CD4-positive, alpha-beta memory T cell (primary cell): ENCODE results near the gene TEAD4. TPM values are rescaled to one million over a fixed set of nuclear protein-coding genes. Genes with fewer than 3 reads are reported as not detected.

Source experiments
- CTCF ChIA-PET: fragments of 350-600 bp; sonication (Branson Sonifier 250); formaldehyde crosslinking; loops from one replicate; lab custom pipeline; 2021; ENCODE audit warnings: inconsistent platforms; ENCODE audit not compliant: partially characterized antibody; lab: Charles Lee
- POLR2A ChIA-PET: fragments of 350-600 bp; sonication (Branson Sonifier 250); formaldehyde crosslinking; loops from one replicate; lab custom pipeline; 2021; ENCODE audit not compliant: partially characterized antibody; lab: Charles Lee
- DNase-seq, 5 donors: peaks; one replicate each; pipeline versions ENCODE4 v3.0.0 to v3.0.0-alpha.2; 2020 to 2022; ENCODE audit warnings: mixed read lengths in 1 of 5
- H3K27ac ChIP-seq: one replicate; pipeline ENCODE4 v1.7.0; 2013; ENCODE audit warnings: low read depth, low read length
- H3K27me3 ChIP-seq: 2 replicates; pipeline ENCODE4 v1.7.0; 2013; ENCODE audit warnings: mild to moderate bottlenecking, low read length, moderate library complexity; ENCODE audit not compliant: insufficient read depth
- H3K36me3 ChIP-seq: 2 replicates; pipeline ENCODE4 v1.7.0; 2013; ENCODE audit warnings: mild to moderate bottlenecking, low read length, moderate library complexity; ENCODE audit not compliant: insufficient read depth
- H3K4me1 ChIP-seq: 2 replicates; pipeline ENCODE4 v1.7.0; 2013; ENCODE audit warnings: mild to moderate bottlenecking, low read length, moderate library complexity; ENCODE audit not compliant: insufficient read depth
- H3K4me3 ChIP-seq, 2 donors: one replicate each; pipeline ENCODE4 v1.7.0; 2013; ENCODE audit warnings: low read length in 2 of 2, mild to moderate bottlenecking in 1 of 2
- H3K9me3 ChIP-seq, 2 donors: one replicate each; pipeline ENCODE4 v1.7.0; 2013; ENCODE audit warnings: low read length in 2 of 2, control low read depth in 1 of 2; ENCODE audit not compliant: control insufficient read depth in 1 of 2
- H3K27ac Mint-ChIP-seq, 7 donors: one replicate each; pipeline ENCODE4 v1.8.0; 2020 to 2021; ENCODE audit warnings: mixed read lengths in 7 of 7, mild to moderate bottlenecking in 6 of 7, inconsistent platforms in 3 of 7, moderate library complexity in 3 of 7
- H3K27me3 Mint-ChIP-seq, 2 donors: one replicate each; pipeline ENCODE4 v1.8.0; 2020 to 2021; ENCODE audit warnings: mixed read lengths in 2 of 2
- H3K36me3 Mint-ChIP-seq, 2 donors: one replicate each; pipeline ENCODE4 v1.8.0; 2020 to 2021; ENCODE audit warnings: mixed read lengths in 2 of 2, inconsistent platforms in 1 of 2, mild to moderate bottlenecking in 1 of 2
- H3K4me1 Mint-ChIP-seq, 4 donors: one replicate each; pipeline ENCODE4 v1.8.0; 2020 to 2021; ENCODE audit warnings: mixed read lengths in 4 of 4, mild to moderate bottlenecking in 1 of 4
- H3K4me3 Mint-ChIP-seq, 8 donors: one replicate each; pipeline ENCODE4 v1.8.0; 2020 to 2021; ENCODE audit warnings: mixed read lengths in 8 of 8, mild to moderate bottlenecking in 7 of 8, moderate library complexity in 6 of 8, inconsistent platforms in 3 of 8
- H3K9me3 Mint-ChIP-seq, 8 donors: one replicate each; pipeline ENCODE4 v1.8.0; 2020 to 2021; ENCODE audit warnings: mixed read lengths in 8 of 8, mild to moderate bottlenecking in 5 of 8, inconsistent platforms in 3 of 8, moderate library complexity in 1 of 8
- intact Hi-C: fragments of 100-400 bp; cut with micrococcal nuclease; formaldehyde crosslinking; loops from one replicate; pipeline ENCODE4 v1.15.1; 2023
- polyA plus RNA-seq, 2 donors: library from polyadenylated mRNA; unstranded; fragments of 300-500 nt; fragmentation: Illumina TruSeq; gene quantifications; one replicate each; pipeline ENCODE4 v1.2.3, GENCODE V29; 2021
- total RNA-seq, 2 experiments: library from RNA; stranded (reverse); gene quantifications; one replicate each; pipeline ENCODE4 v1.2.3, GENCODE V29; 2021

The TEAD4 gene
- total and polyA plus RNA-seq, 4 experiments from 2014 or later, result not detected

DNA sequence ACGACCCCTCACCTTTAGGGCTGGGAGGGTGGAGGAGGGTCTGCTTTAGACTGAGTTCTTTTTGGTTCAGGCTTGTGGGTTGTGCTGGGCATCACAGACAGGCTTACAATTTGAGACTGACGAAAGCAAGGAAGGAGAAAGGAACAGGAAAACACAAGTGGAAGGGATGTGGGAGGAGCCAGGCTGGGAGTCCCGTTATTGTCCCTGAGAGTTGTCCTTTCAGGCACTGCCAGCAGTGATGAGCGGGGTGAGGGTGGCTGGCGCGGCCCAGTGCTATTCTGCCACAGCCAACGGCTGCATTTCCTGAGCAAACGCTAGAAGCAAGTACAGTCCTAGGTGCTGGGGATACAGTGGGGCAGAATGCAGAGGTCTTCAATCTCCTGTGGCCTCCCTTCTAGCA is 88.8 kb downstream of the TEAD4 start:
- no peaks in the 10 kb centered on the region for H3K27me3 ChIP-seq
- DNase-seq, result no peak
- ChIA-PET POLR2A (no interaction called here), CTCF (no interaction called here)
- Mint-ChIP-seq H3K27me3 (peaks cover 23 to 32% of the 10 kb centered on the region in 2 donors), H3K27ac (no peak overlapping the region), H3K9me3 (no peaks in the 10 kb centered on the region), H3K4me1 (no peaks in the 10 kb centered on the region), H3K4me3 (no peak overlapping the region), H3K36me3 (no peaks in the 10 kb centered on the region)
- H3K9me3 ChIP-seq, result no peaks in the 10 kb centered on the region
- no peaks in the 10 kb centered on the region for H3K36me3 ChIP-seq
- no peak overlapping the region for H3K4me3 ChIP-seq
- intact Hi-C loops, result loop anchor here (10.0 kb wide), 1 partner anchor 203 kb away; no protein-coding TSS in a partner anchor
- H3K27ac ChIP-seq, result no peak overlapping the region
- H3K4me1 ChIP-seq, result no peaks in the 10 kb centered on the region

GRCh38 chr12:3048540-3048939 is 89.3 kb downstream of the TEAD4 start:
- Mint-ChIP-seq H3K36me3 (no peaks in the 10 kb centered on the region), H3K4me3 (no peak overlapping the region), H3K27ac (no peak overlapping the region), H3K27me3 (peaks cover 17 to 26% of the 10 kb centered on the region in 2 donors), H3K4me1 (no peaks in the 10 kb centered on the region), H3K9me3 (no peaks in the 10 kb centered on the region)
- no peaks in the 10 kb centered on the region for H3K9me3 ChIP-seq
- DNase-seq, result no peak
- intact Hi-C loops, result loop anchor here (10.0 kb wide), 1 partner anchor 204 kb away; no protein-coding TSS in a partner anchor
- no peaks in the 10 kb centered on the region for H3K4me1 ChIP-seq
- ChIA-PET POLR2A (no interaction called here), CTCF (no interaction called here)
- no peaks in the 10 kb centered on the region for H3K27me3 ChIP-seq
- H3K36me3 ChIP-seq, result no peaks in the 10 kb centered on the region
- H3K4me3 ChIP-seq, result no peak overlapping the region
- no peak overlapping the region for H3K27ac ChIP-seq

GRCh38 chr12:3049176-3049575 is 90.0 kb downstream of the TEAD4 start:
- Histone ChIP-seq H3K36me3 (no peaks in the 10 kb centered on the region), H3K9me3 (no peaks in the 10 kb centered on the region), H3K4me1 (no peaks in the 10 kb centered on the region), H3K4me3 (no peak overlapping the region), H3K27ac (no peak overlapping the region), H3K27me3 (no peaks in the 10 kb centered on the region)
- Mint-ChIP-seq H3K36me3 (no peaks in the 10 kb centered on the region), H3K4me1 (no peaks in the 10 kb centered on the region), H3K27ac (no peak overlapping the region), H3K4me3 (no peak overlapping the region), H3K27me3 (peaks cover 13 to 19% of the 10 kb centered on the region in 2 donors), H3K9me3 (no peaks in the 10 kb centered on the region)
- intact Hi-C loops, result loop anchor here (10.0 kb wide), 1 partner anchor 204 kb away; no protein-coding TSS in a partner anchor
- ChIA-PET POLR2A (no interaction called here), CTCF (no interaction called here)
- no peak for DNase-seq

DNA sequence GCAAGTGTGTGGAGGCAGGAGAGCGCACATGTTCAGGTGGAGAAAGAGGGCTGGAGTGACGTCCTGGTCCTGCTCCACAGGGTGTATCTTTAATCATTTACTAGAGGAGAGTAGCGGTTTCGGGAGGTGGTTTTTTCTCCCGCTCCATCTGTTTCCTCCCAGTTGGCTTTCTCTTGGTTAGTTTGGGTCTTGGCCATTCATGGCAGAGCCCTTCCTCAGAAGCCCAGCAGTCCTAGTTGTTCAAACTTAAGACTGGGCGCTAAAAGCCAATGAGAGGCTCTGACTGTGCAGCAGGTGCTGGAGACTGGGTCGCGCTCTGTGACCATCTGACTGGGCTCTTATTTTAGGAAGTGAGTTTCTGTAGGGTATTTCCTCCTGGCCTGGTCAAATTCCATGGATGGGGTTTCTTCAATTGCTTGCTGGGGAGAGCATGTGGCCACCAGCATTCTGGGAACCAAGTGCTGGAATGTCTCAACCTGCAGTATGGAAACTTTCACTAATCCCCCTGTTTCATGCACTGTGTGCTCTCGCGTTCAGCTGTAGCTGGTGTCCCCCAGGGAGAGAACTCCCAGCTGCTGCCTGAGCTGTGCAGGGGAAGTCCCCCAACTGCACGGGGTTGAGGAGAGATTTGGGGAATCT is 90.5 kb downstream of the TEAD4 start:
- ChIA-PET POLR2A (no interaction called here), CTCF (no interaction called here)
- H3K27ac Mint-ChIP-seq, result no peak overlapping the region
- H3K4me3 ChIP-seq, result no peak overlapping the region
- no peaks in the 10 kb centered on the region for H3K4me1 ChIP-seq
- peaks cover 10 to 19% of the 10 kb centered on the region in 2 donors for H3K27me3 Mint-ChIP-seq
- intact Hi-C loops, result loop anchor here (10.0 kb wide), 1 partner anchor 205 kb away; no protein-coding TSS in a partner anchor
- no peaks in the 10 kb centered on the region for H3K27me3 ChIP-seq
- no peaks in the 10 kb centered on the region for H3K4me1 Mint-ChIP-seq
- H3K36me3 ChIP-seq, result no peaks in the 10 kb centered on the region
- no peaks in the 10 kb centered on the region for H3K9me3 ChIP-seq
- H3K9me3 Mint-ChIP-seq, result no peaks in the 10 kb centered on the region
- no peak overlapping the region for H3K27ac ChIP-seq
- H3K36me3 Mint-ChIP-seq, result no peaks in the 10 kb centered on the region
- DNase-seq, result no peak
- H3K4me3 Mint-ChIP-seq, result no peak overlapping the region

GRCh38 chr12:3054374-3054773 is 95.2 kb downstream of the TEAD4 start:
- intact Hi-C loops, result no loop called here
- Histone ChIP-seq H3K9me3 (no peaks in the 10 kb centered on the region), H3K27me3 (no peaks in the 10 kb centered on the region), H3K27ac (no peak overlapping the region), H3K4me3 (no peak overlapping the region), H3K36me3 (no peaks in the 10 kb centered on the region), H3K4me1 (no peaks in the 10 kb centered on the region)
- Mint-ChIP-seq H3K4me3 (no peak overlapping the region), H3K9me3 (no peaks in the 10 kb centered on the region), H3K36me3 (no peaks in the 10 kb centered on the region), H3K27ac (no peak overlapping the region), H3K27me3 (peaks cover 12 to 19% of the 10 kb centered on the region in 2 donors), H3K4me1 (no peaks in the 10 kb centered on the region)
- no peak for DNase-seq
- ChIA-PET POLR2A (no interaction called here), CTCF (no interaction called here)

DNA sequence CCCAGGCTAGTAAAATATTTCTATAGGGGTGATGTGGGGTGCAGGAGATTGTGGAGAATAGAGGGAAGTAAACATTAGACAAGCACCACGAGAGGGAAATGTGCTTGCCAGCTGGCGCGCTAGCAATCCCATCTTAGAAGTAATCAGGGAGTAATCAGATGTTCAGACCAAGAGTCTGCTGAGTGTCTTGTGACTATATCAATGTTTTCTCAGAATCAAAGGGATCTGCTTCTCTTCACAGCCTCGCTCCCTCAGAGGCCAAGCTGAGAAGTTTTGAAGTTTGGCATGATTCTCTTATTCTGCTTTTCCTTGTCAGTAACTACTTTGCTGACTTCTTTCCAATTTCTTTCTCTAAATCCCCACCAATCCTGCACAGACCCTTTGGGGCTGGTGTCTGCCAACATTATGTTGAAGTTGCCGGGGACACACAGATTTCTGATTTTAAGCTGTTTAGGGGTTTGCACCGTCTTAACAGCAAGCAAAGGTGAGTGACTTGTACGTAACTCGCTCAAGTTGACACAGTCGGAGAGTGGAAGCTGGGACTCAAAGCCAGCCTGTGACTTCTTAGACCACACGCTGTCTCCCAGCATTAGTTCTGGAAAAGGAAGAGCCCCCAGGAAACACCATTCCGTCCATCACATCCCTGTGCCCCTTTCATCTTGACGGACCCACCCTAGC is 96.0 kb downstream of the TEAD4 start:
- Mint-ChIP-seq H3K4me1 (no peaks in the 10 kb centered on the region), H3K27ac (no peak overlapping the region), H3K27me3 (peaks cover 13 to 18% of the 10 kb centered on the region in 2 donors), H3K36me3 (no peaks in the 10 kb centered on the region), H3K9me3 (no peaks in the 10 kb centered on the region), H3K4me3 (no peak overlapping the region)
- Histone ChIP-seq H3K4me3 (no peak overlapping the region), H3K27ac (no peak overlapping the region), H3K4me1 (no peaks in the 10 kb centered on the region), H3K36me3 (no peaks in the 10 kb centered on the region), H3K27me3 (no peaks in the 10 kb centered on the region), H3K9me3 (no peaks in the 10 kb centered on the region)
- ChIA-PET CTCF (no interaction called here), POLR2A (no interaction called here)
- intact Hi-C loops, result no loop called here
- no peak for DNase-seq

GRCh38 chr12:3055704-3056467 is 96.7 kb downstream of the TEAD4 start:
- Histone ChIP-seq H3K27me3 (no peaks in the 10 kb centered on the region), H3K4me3 (no peak overlapping the region), H3K36me3 (no peaks in the 10 kb centered on the region), H3K27ac (no peak overlapping the region), H3K4me1 (no peaks in the 10 kb centered on the region), H3K9me3 (no peaks in the 10 kb centered on the region)
- Mint-ChIP-seq H3K4me3 (no peak overlapping the region), H3K27ac (no peak overlapping the region), H3K9me3 (no peaks in the 10 kb centered on the region), H3K27me3 (peaks cover 16 to 21% of the 10 kb centered on the region in 2 donors), H3K4me1 (no peaks in the 10 kb centered on the region), H3K36me3 (no peaks in the 10 kb centered on the region)
- no peak for DNase-seq
- intact Hi-C loops, result no loop called here
- CTCF ChIA-PET, result no interaction called here
- POLR2A ChIA-PET, result no interaction called here
